ENCODE measurements around the gene KRT1.
A peak's percentile ranks its signal among the peaks of the same experiment; 100 is the strongest.

Gene KRT1

DNA sequence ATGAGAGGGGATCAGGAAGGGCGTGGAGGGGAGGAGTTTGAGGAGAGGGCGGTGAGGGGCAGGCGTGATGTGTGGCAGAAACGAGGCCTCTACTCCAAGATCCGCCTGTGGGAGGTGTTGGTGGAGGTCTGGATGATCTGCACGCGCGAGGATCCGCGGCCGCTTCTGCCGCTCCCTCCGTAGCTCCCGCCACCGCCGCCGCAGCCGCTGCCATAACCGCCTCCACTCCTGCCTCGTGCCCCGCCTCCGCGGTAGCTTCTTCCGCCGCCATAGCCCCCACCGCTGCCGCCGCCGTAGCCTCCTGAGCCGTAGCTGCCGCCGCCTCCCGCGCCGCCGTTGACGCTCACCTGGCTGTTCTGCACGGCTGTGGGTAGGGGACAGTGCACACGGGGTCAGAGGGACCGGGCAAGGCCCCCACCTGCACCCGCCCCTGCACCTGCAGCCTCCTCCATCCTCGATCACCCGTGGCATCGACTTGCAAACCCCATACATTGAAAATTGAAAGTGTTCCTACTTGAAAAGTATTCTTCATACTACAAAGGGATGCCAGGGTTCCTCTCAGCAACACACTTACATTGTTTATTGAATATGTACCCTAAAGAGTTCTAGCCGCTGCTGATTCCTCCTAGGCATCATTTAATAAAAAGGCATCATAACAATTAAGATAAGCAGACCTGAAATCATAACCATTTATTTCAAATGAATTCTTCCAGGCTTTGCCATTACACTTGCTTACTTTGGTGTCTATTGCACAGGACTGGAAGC, 11.1 kb upstream of the KRT1 start (continued):
- TF ChIP-seq ZNF580 (tag by site-specific recombination; IDR thresholded peaks at IDR 0.05) (no peak), ZNF19 (tag by site-specific recombination; IDR thresholded peaks at IDR 0.05; ENCODE audit: low read depth) (no peak), ZNF610 (tag by site-specific recombination; IDR thresholded peaks at IDR 0.05; ENCODE audit: borderline replicate concordance) (peak; percentile 76; the same call in 1 of the 2 replicates), ZSCAN30 (tag by site-specific recombination; IDR thresholded peaks at IDR 0.05) (no peak), RBAK (tag by site-specific recombination; IDR thresholded peaks at IDR 0.05) (no peak), ZNF654 (tag by site-specific recombination; IDR thresholded peaks at IDR 0.05; ENCODE audit: low read depth) (no peak), HOXA7 (CRISPR knock-in tag; IDR thresholded peaks at IDR 0.05; ENCODE audit: borderline replicate concordance) (no peak), KLF16 (tag by site-specific recombination; IDR thresholded peaks at IDR 0.05) (no peak), ZNF707 (tag by site-specific recombination; IDR thresholded peaks at IDR 0.05) (no peak), ZNF701 (tag by site-specific recombination; IDR thresholded peaks at IDR 0.05) (no peak), ZNF174 (tag by site-specific recombination; IDR thresholded peaks at IDR 0.05) (no peak), ZIC2 (tag by site-specific recombination; IDR thresholded peaks at IDR 0.05) (no peak), IKZF3 (tag by site-specific recombination; IDR thresholded peaks at IDR 0.05) (no peak), ZNF302 (tag by site-specific recombination; IDR thresholded peaks at IDR 0.05; ENCODE audit: low read depth) (no peak), GFI1B (tag by site-specific recombination; IDR thresholded peaks at IDR 0.05) (no peak), AEBP2 (tag by site-specific recombination; IDR thresholded peaks at IDR 0.05; ENCODE audit: borderline replicate concordance) (no peak), ZNF37A (tag by site-specific recombination; IDR thresholded peaks at IDR 0.05) (no peak), FEZF1 (tag by site-specific recombination; IDR thresholded peaks at IDR 0.05) (no peak), ZNF18 (tag by site-specific recombination; IDR thresholded peaks at IDR 0.05) (no peak), ZNF394 (tag by site-specific recombination; IDR thresholded peaks at IDR 0.05; ENCODE audit: borderline replicate concordance) (no peak), ZNF660 (tag by site-specific recombination; IDR thresholded peaks at IDR 0.05) (no peak), ZNF223 (tag by site-specific recombination; IDR thresholded peaks at IDR 0.05) (no peak), HOXD13 (CRISPR knock-in tag; IDR thresholded peaks at IDR 0.05; ENCODE audit: borderline replicate concordance) (no peak), ZNF362 (tag by site-specific recombination; IDR thresholded peaks at IDR 0.05) (no peak), YY2 (tag by site-specific recombination; IDR thresholded peaks at IDR 0.05) (peak; percentile 72), ZNF433 (tag by site-specific recombination; IDR thresholded peaks at IDR 0.05; ENCODE audit: low read depth) (no peak), ZBTB7A (tag by site-specific recombination; IDR thresholded peaks at IDR 0.05; ENCODE audit: low read depth) (no peak), SP3 (tag by site-specific recombination; IDR thresholded peaks at IDR 0.05) (peak; percentile 76), KLF1 (tag by site-specific recombination; IDR thresholded peaks at IDR 0.05) (peak; percentile 84), ZNF112 (tag by site-specific recombination; IDR thresholded peaks at IDR 0.05) (no peak), ZNF776 (tag by site-specific recombination; IDR thresholded peaks at IDR 0.05; ENCODE audit: borderline replicate concordance) (no peak), ZNF629 (tag by site-specific recombination; IDR thresholded peaks at IDR 0.05) (no peak)
- TF ChIP-seq, protein P1, sequence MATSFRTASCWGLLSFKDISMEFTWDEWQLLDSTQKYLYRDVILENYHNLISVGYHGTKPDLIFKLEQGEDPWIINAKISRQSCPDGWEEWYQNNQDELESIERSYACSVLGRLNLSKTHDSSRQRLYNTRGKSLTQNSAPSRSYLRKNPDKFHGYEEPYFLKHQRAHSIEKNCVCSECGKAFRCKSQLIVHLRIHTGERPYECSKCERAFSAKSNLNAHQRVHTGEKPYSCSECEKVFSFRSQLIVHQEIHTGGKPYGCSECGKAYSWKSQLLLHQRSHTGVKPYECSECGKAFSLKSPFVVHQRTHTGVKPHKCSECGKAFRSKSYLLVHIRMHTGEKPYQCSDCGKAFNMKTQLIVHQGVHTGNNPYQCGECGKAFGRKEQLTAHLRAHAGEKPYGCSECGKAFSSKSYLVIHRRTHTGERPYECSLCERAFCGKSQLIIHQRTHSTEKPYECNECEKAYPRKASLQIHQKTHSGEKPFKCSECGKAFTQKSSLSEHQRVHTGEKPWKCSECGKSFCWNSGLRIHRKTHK (tag by site-specific recombination; IDR thresholded peaks at IDR 0.05): no peak
- TF ChIP-seq, protein P2, sequence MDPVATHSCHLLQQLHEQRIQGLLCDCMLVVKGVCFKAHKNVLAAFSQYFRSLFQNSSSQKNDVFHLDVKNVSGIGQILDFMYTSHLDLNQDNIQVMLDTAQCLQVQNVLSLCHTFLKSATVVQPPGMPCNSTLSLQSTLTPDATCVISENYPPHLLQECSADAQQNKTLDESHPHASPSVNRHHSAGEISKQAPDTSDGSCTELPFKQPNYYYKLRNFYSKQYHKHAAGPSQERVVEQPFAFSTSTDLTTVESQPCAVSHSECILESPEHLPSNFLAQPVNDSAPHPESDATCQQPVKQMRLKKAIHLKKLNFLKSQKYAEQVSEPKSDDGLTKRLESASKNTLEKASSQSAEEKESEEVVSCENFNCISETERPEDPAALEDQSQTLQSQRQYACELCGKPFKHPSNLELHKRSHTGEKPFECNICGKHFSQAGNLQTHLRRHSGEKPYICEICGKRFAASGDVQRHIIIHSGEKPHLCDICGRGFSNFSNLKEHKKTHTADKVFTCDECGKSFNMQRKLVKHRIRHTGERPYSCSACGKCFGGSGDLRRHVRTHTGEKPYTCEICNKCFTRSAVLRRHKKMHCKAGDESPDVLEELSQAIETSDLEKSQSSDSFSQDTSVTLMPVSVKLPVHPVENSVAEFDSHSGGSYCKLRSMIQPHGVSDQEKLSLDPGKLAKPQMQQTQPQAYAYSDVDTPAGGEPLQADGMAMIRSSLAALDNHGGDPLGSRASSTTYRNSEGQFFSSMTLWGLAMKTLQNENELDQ (tag by site-specific recombination; IDR thresholded peaks at IDR 0.05; ENCODE audit: low read depth): no peak
